Measurements from ENCODE around the gene ZFP3.
"Not testable (repeated sequence)": the region's sequence is repeated elsewhere in the genome, so short reads cannot be mapped to it uniquely, and the experiment has no call there.

The ZFP3 gene

DNA sequence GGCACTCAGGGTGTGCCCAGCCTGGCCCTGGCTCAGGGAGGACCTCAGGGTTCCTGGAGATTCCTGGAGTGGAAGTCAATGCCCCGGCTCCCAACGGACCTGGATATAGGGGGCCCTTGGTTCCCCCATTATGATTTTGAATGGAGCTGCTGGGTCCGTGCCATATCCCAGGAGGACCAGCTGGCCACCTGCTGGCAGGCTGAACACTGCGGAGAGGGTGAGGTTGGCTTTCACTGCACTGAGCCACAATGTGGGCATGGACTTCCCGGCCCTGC, 61.1 kb downstream of the ZFP3 start:
- DNase-seq: no peak

DNA sequence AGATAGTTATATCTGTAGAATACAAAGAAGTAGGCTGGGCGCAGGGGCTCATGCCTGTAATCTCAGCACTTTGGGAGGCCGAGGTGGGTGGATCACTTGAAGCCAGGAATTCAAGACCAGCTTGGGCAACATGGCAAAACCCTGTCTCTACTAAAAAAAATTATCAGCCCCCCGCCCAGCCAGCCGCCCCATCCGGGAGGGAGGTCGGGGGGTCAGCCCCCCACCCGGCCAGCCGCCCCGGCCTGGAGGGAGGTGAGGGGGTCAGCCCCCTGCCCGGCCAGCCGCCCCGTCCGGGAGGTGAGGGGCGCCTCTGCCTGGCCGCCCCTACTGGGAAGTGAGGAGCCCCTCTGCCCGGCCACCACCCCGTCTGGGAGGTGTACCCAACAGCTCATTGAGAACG, 64.6 kb downstream of the ZFP3 start:
- DNase-seq: not testable (repeated sequence)

All from OCI-M1 (cell line).